Breast epithelium (tissue), 3 donors: ENCODE measurements around the gene SELPLG.

Experiments
- POLR2A ChIP-seq: fragments of 450-650 bp; IDR thresholded peaks from one replicate; pipeline ENCODE4 v1.6.1; 2016; ENCODE audit warnings: antibody characterized with exemption, mild to moderate bottlenecking, moderate library complexity
- POLR2AphosphoS5 ChIP-seq, 3 donors: sonication (generic); formaldehyde crosslinking; IDR thresholded peaks; one replicate each; pipeline ENCODE4 v1.6.1; 2017; ENCODE audit warnings: antibody characterized with exemption in 3 of 3
- TF ChIP-seq, protein P1 (sequence below), 3 donors: fragments of 450-650 bp; IDR thresholded peaks; one replicate each; pipeline ENCODE4 v1.5.1; 2016 to 2017; ENCODE audit warnings: antibody characterized with exemption in 3 of 3, mild to moderate bottlenecking in 3 of 3, moderate library complexity in 3 of 3

DNA sequence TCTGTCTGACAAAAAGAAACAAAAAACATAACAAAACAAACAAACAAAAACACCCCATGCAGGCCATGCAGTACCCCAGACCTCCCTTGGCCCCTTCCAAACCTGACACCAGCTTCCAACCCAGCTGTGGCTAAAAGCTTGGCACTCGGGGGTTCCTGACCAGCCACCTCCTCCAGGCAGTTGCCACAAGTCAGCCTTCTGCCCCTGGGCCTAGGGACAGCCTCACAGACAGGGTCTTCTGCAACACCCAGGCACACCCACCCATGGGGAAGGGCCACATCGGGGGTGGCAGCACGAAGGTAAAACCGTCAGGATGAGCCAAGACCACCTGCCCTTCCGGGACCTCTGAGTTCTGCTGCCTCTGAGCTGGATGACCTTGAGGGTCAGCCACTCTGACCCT, 25.1 kb downstream of the SELPLG start:
- TF ChIP-seq, protein P1, sequence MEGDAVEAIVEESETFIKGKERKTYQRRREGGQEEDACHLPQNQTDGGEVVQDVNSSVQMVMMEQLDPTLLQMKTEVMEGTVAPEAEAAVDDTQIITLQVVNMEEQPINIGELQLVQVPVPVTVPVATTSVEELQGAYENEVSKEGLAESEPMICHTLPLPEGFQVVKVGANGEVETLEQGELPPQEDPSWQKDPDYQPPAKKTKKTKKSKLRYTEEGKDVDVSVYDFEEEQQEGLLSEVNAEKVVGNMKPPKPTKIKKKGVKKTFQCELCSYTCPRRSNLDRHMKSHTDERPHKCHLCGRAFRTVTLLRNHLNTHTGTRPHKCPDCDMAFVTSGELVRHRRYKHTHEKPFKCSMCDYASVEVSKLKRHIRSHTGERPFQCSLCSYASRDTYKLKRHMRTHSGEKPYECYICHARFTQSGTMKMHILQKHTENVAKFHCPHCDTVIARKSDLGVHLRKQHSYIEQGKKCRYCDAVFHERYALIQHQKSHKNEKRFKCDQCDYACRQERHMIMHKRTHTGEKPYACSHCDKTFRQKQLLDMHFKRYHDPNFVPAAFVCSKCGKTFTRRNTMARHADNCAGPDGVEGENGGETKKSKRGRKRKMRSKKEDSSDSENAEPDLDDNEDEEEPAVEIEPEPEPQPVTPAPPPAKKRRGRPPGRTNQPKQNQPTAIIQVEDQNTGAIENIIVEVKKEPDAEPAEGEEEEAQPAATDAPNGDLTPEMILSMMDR (IDR thresholded peaks at IDR 0.05): no peak
- no peak for TF ChIP-seq POLR2A
- no peak for TF ChIP-seq POLR2AphosphoS5 (IDR thresholded peaks at IDR 0.05)
